NCI-H1048 (cell line): ENCODE data around the gene C1orf116.
"Not testable (repeated sequence)": the region's sequence is repeated elsewhere in the genome, so short reads cannot be mapped to it uniquely, and the experiment has no call there.

ENCODE experiments used
- DNase-seq: peaks from one replicate; lab custom pipeline; 2025; lab: John Stamatoyannopoulos, UW

C1orf116 gene

GRCh38 chr1:207058878-207059867 lies 26.6 kb upstream of the C1orf116 start:
- no peak for DNase-seq

DNA sequence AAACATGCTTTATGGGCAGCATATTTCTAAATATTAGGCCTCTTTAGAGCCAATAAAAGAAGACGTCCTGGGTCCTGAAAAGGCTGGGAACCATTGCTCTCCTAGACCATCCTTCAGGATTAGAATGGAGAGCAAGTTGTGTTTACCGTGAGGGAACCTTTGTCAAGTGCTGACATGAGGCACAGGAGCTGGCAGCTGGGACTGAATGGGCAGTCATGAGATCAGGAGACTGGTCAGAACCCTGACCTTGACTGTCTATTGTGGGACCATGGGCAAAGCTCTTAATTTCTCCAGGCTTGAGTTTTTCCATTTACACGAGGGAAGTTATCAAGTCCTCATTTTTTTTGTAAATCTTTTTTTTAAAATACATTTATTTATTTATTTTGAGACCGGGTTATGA lies 25.7 kb upstream of the C1orf116 start:
- no peak for DNase-seq

DNA sequence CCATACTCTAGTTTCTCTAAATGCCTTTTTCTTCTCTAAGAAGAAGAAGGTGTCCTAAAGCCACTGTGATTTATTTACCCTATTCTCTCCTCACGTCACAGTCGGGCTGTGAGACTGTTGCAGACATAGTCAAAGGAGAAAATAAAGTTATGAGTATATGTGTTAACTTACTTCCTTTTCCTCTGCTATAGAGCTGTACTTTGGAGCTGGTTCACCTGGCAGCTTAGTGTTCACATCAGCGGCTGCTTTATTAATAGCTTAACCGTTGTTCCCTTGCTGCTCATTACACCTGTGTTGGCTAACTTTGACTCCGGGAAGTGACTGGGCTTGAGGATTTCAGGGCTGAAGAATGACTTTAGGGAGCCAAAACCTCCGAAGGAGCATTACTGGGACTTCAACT lies 24.1 kb upstream of the C1orf116 start:
- no peak for DNase-seq

DNA sequence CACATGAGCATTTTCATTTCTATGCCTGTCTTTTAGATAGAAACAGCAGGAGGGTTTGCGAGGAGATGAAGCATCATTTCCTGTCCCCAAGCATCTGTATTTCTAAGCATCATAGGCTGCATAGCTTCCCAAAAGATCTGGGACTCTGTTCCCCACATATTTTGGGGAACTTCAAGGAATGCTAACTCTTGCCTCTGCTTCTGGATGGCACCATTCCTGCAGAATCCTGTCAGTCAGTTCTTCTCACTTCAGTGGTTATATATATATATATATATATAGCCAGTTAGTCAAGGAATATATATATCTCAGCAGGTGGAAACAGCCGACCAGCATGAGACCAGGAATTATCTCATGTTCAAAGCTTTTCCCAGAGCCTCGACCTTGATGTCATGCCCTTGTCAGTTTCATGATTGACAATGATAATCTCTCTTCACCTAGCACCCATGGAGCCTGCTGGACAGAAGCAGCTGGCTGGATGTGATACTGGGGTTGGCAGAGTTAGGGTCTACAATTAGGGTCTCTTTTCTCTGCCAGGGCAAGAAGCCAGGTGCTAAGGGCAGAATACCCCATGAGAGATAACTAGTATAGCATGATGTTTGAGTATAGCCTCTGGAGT lies 22.9 kb upstream of the C1orf116 start:
- no peak for DNase-seq

GRCh38 chr1:207054491-207054890 lies 21.9 kb upstream of the C1orf116 start:
- DNase-seq = no peak

- peak; percentile 100 for DNase-seq
These were observed 20.6 kb upstream of the C1orf116 start, which contains the start of gene PFKFB2 for GRCh38 chr1:207052911-207053769. TSS of gene PFKFB2 (plus strand) at chr1:207053275. CDS start at chr1:207054718, 1,443 bp downstream.

GRCh38 chr1:207051191-207051943 lies 18.8 kb upstream of the C1orf116 start, which contains the start of gene YOD1:
TSS of gene YOD1 (minus strand) at chr1:207051208. CDS start at chr1:207051030, 178 bp downstream.
- no peak for DNase-seq

GRCh38 chr1:207050480-207051190 lies 18.1 kb upstream of the C1orf116 start:
- DNase-seq = peak; percentile 94

- peak; percentile 45 for DNase-seq
These were observed 17.4 kb upstream of the C1orf116 start for GRCh38 chr1:207049974-207050391.

DNA sequence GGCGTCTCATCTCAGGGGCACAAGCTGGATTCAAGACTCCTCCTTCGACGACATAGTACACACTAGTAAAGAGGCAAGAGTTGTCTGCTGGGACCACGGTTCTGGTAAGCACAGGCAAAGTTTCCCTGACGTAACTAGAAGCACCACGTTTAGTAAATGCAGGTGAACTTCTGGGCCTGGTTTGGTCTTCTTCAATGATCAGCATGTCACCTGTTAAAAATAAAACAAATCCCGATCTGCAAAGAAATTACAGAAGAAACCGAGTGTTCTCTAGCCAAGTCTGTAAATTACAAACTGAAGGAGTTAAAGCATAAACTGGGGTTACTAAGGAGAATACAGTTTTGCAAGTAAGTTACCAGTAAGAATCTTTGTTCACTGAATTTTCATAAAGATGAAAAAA lies 17.0 kb upstream of the C1orf116 start:
- no peak for DNase-seq

GRCh38 chr1:207049054-207049453 lies 16.5 kb upstream of the C1orf116 start:
- DNase-seq = no peak

DNA sequence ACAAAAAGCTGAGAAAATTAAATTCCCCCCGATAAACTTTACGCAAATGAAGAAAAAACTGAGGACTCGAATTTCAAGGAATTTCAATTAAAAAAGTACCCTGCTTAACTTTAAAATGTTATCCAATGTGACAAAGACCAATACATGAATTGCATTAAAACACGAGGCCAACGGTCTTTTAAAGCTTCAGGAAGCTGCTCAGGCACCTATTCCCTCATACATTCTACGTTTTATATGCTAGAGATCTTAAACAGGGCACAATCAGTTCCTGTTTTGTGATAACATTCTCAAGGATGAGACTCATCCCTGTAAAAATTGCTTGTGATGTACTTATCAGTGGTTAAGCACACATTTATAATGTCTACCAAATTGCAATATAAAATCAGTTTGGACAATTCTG lies 15.5 kb upstream of the C1orf116 start:
- no peak for DNase-seq

DNA sequence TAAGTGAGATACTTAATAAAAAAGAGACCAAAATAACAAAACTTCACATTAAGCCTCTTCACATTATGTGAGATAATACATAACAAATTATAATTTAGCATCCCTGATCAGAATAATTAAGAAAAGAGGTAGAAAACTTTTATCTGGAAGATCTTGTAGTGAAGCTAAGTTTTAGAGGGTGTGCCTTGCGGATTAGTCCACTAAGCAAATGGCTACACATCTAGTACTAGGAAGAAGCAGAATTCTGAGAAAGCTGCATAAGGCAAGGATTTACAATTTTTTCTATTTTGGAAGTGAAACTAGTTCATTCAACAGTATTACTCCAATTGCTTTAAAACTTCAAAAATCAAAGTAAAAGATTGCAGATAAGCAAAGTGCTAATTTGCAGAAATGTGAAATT lies 14.9 kb upstream of the C1orf116 start:
- no peak for DNase-seq

DNA sequence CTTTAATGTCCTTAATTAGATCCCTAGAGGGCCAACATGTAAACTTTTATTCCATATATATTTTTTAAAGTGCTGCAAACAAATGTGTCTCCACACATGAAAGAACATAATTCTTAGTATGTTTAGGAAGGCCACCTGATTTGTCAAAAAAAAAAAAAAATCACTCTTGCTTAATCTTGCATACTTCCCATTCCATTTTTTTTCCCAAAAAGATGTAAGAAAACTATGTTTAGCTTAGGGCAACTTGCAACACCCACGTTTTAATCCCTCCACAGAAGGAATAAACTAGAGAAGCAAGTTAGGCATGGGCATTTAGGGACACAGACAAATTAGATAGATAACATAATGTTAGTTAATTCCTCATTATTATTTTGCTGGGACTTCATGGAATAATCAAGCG lies 12.9 kb upstream of the C1orf116 start:
- no peak for DNase-seq

GRCh38 chr1:207041397-207041796 lies 8.8 kb upstream of the C1orf116 start:
- not testable (repeated sequence) for DNase-seq

DNA sequence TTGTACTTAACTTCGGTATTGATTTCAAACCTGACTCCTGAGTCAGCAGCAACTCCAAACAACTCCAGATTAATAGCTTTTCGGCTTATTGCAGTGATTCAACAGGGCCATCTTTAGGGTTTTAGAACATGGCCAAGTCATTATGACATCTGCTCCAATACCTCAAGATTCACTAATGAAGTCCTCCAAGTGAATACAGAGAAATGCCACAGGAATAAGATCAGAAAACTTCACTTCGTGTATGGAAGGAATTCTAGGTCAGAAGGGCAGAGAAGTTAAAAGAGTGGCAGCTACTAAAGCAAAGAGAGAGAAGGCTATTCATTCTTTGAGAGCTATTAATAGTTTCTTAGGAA lies 7.6 kb upstream of the C1orf116 start:
- DNase-seq = no peak

- DNase-seq = no peak
These were observed 7.0 kb upstream of the C1orf116 start for GRCh38 chr1:207039380-207040180.

DNA sequence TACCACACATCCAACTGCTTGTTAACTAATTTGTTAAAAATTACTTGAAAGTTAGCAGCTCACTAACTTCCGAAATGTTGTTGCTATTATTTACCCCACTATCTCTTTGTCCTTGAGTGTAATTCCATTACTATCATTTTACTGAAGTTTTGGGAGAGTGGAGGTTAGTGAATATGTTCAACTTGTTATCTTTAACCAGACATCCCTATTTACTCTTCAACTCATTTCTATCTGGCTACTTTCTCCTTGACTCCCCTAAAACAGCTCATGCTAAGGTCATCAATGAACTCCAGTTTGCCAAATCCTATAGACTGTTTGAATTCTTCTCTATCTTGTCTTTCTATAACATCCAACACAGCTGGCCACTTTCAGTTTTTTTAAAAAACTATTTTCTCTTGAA lies 4.3 kb upstream of the C1orf116 start:
- no peak for DNase-seq

- DNase-seq = no peak
These were observed 3.5 kb upstream of the C1orf116 start for GRCh38 chr1:207035877-207036551.
